MCF 10A (cell line): ENCODE data around the gene CNN3. TPM values are rescaled to one million over a fixed set of nuclear protein-coding genes. Genes with fewer than 3 reads are reported as not detected.

Source experiments
- BruUV-seq: library from RNA; stranded (reverse); fragments of 400-500 nt; replicated peaks from 2 replicates; lab custom pipeline; 2021; lab: Mats Ljungman, UMichigan
- CTCF ChIA-PET: fragments of 300-600 bp; sonication (Branson Sonifier 250); formaldehyde crosslinking; extraction: SDS; loops from one replicate; lab custom pipeline; 2021; ENCODE audit warnings: antibody characterized with exemption, inconsistent platforms; lab: Yijun Ruan, JAX
- POLR2A ChIA-PET: fragments of 300-600, 350-650 bp; sonication (Branson Sonifier 250); formaldehyde crosslinking; extraction: SDS; loops from one replicate; lab custom pipeline; 2020; ENCODE audit warnings: antibody characterized with exemption, inconsistent platforms; lab: Yijun Ruan, JAX
- DNase-seq: peaks from one replicate; pipeline ENCODE4 v3.0.0-alpha.2; 2018; ENCODE audit not compliant: unreplicated experiment
- H3K27ac Mint-ChIP-seq: one replicate; pipeline ENCODE4 v1.8.0; 2022; ENCODE audit warnings: mild to moderate bottlenecking, low read depth, mixed read lengths; ENCODE audit not compliant: unreplicated experiment
- H3K27me3 Mint-ChIP-seq: one replicate; pipeline ENCODE4 v1.8.0; 2022; ENCODE audit warnings: mixed read lengths; ENCODE audit not compliant: insufficient read depth, unreplicated experiment
- H3K36me3 Mint-ChIP-seq: one replicate; pipeline ENCODE4 v1.8.0; 2022; ENCODE audit warnings: mild to moderate bottlenecking, moderate library complexity, mixed read lengths; ENCODE audit not compliant: insufficient read depth, unreplicated experiment
- H3K4me1 Mint-ChIP-seq: one replicate; pipeline ENCODE4 v1.8.0; 2022; ENCODE audit warnings: mixed read lengths; ENCODE audit not compliant: insufficient read depth, unreplicated experiment
- H3K4me3 Mint-ChIP-seq: one replicate; pipeline ENCODE4 v1.8.0; 2022; ENCODE audit warnings: mild to moderate bottlenecking, moderate library complexity, mixed read lengths; ENCODE audit not compliant: unreplicated experiment
- H3K9me3 Mint-ChIP-seq: one replicate; pipeline ENCODE4 v1.8.0; 2022; ENCODE audit warnings: mixed read lengths; ENCODE audit not compliant: unreplicated experiment
- intact Hi-C: fragments of 100-400 bp; cut with micrococcal nuclease; formaldehyde crosslinking; loops from 2 replicates; pipeline ENCODE4 v1.14.1; 2022
- total RNA-seq: library from RNA; stranded (reverse); gene quantifications from 2 replicates; pipeline ENCODE4 v1.2.3, GENCODE V29; 2022
- TF ChIP-seq, protein P1 (sequence below): fragments of 200-600 bp; IDR thresholded peaks from one replicate; pipeline ENCODE4 v1.8.0; 2022; ENCODE audit warnings: antibody characterized with exemption, mild to moderate bottlenecking; ENCODE audit not compliant: unreplicated experiment

The CNN3 gene
- total RNA-seq, 1 experiment from 2014 or later, result 48.2 TPM

DNA sequence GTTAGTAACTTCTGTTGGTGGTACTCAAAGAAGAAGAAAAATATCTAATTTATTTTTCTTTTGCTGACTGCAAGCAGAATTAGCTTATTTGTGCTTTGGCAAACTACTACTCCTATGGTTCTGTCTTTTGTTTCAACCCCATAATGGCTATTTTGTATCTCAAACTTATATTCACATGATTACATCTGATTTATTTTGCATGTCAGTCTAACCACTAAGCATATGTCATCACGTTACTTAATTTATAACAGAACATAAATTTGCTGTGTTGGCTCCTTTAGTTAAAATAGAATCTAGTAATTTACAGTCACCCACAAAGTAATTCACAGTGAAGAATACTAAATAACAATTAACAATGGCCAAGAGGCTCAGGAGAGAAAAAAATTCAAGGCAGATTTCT, 39.1 kb upstream of the CNN3 start:
- intact Hi-C loops, result no loop called here
- no peak overlapping the region for H3K4me3 Mint-ChIP-seq
- no TSS peak for BruUV-seq
- no peaks in the 10 kb centered on the region for H3K27me3 Mint-ChIP-seq
- POLR2A ChIA-PET, result interaction anchor here (0.6 to 0.7 kb wide), 2 partner anchors 14 to 63 kb away, joined by 3 read pairs; no protein-coding TSS in a partner anchor
- DNase-seq, result no peak
- no peaks in the 10 kb centered on the region for H3K36me3 Mint-ChIP-seq
- no peaks in the 10 kb centered on the region for H3K9me3 Mint-ChIP-seq
- peaks cover 10% of the 10 kb centered on the region for H3K4me1 Mint-ChIP-seq
- TF ChIP-seq, protein P1, sequence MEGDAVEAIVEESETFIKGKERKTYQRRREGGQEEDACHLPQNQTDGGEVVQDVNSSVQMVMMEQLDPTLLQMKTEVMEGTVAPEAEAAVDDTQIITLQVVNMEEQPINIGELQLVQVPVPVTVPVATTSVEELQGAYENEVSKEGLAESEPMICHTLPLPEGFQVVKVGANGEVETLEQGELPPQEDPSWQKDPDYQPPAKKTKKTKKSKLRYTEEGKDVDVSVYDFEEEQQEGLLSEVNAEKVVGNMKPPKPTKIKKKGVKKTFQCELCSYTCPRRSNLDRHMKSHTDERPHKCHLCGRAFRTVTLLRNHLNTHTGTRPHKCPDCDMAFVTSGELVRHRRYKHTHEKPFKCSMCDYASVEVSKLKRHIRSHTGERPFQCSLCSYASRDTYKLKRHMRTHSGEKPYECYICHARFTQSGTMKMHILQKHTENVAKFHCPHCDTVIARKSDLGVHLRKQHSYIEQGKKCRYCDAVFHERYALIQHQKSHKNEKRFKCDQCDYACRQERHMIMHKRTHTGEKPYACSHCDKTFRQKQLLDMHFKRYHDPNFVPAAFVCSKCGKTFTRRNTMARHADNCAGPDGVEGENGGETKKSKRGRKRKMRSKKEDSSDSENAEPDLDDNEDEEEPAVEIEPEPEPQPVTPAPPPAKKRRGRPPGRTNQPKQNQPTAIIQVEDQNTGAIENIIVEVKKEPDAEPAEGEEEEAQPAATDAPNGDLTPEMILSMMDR, result no peak
- CTCF ChIA-PET, result interaction anchor here (0.6 kb wide), 2 partner anchors 13 to 156 kb away, joined by 3 read pairs; no protein-coding TSS in a partner anchor
- no peak overlapping the region for H3K27ac Mint-ChIP-seq

DNA sequence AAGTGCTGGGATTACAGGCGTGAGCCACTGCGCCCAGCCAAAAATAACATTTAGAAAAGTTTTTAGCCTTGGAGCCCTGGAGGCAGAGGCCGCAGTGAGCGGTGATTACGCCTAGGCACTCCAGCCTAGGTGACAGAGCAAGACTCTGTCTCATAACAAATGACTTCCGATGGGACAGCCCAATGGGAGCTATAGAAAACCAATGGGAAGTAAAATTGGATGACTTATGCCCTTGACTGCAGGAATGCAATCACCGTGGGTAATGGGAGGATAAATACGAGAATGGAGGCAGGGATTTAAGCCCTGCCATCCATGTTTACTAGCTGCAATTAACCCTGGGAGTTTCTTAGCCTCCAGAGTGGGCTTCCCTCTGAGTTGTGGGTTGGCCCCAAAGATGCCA, 37.0 kb upstream of the CNN3 start:
- Mint-ChIP-seq H3K36me3 (no peaks in the 10 kb centered on the region), H3K4me1 (peaks cover 4% of the 10 kb centered on the region), H3K27ac (no peak overlapping the region), H3K27me3 (no peaks in the 10 kb centered on the region), H3K9me3 (no peaks in the 10 kb centered on the region), H3K4me3 (no peak overlapping the region)
- no peak for DNase-seq
- ChIA-PET CTCF (no interaction called here), POLR2A (interaction anchor here (0.6 kb wide), 1 partner anchor 77 kb away, joined by 3 read pairs; no protein-coding TSS in a partner anchor)
- no TSS peak for BruUV-seq
- intact Hi-C loops, result no loop called here
- TF ChIP-seq, protein P1, result no peak

DNA sequence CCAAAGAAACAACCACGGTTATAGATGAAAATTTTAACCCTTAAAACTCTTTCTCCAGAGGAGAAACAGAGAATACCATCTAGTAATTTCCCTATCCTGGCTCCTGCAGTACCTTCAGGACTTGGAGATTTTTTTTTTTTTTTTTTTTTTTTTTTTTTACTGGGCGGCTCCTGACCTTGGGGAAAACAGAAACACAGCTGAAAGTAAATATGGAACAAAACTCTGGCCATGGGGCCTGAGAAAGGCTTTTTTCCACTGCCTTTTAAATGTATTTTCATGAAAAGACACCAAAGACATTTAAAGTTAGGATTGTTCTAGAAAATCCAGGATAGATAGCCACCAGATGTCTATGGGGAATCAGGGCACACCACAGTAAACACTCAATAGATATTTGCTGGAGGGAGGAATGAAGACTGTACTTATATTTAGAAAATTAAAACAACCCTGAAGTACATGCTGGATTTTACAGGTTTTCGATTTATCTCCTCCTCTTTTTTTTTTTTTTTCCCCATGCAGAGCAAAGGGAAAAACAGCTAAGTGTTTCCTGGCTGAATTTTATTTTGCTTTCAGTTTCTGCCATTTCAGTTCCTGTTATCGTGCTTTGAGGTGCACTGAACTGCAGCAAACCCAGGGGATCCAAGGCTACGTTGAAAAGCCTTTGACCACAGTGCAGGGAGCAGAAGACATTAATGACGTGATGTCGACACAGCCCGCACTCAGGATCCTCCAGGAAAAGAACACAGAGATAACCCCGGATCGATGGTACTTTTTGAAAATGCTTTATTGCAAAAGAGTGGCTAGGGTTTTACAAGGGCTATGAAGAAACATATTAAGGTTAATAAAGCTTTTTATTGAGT, 35.7 kb upstream of the CNN3 start:
- intact Hi-C loops, result no loop called here
- H3K9me3 Mint-ChIP-seq, result no peaks in the 10 kb centered on the region
- DNase-seq, result no peak
- H3K4me1 Mint-ChIP-seq, result peaks cover 4% of the 10 kb centered on the region
- TF ChIP-seq, protein P1, result no peak
- no peak overlapping the region for H3K4me3 Mint-ChIP-seq
- H3K27me3 Mint-ChIP-seq, result no peaks in the 10 kb centered on the region
- no peak overlapping the region for H3K27ac Mint-ChIP-seq
- ChIA-PET POLR2A (no interaction called here), CTCF (interaction anchor here (0.7 to 1.0 kb wide), 3 partner anchors 11 to 157 kb away, joined by 3 read pairs; no protein-coding TSS in a partner anchor)
- no TSS peak for BruUV-seq
- H3K36me3 Mint-ChIP-seq, result no peaks in the 10 kb centered on the region

DNA sequence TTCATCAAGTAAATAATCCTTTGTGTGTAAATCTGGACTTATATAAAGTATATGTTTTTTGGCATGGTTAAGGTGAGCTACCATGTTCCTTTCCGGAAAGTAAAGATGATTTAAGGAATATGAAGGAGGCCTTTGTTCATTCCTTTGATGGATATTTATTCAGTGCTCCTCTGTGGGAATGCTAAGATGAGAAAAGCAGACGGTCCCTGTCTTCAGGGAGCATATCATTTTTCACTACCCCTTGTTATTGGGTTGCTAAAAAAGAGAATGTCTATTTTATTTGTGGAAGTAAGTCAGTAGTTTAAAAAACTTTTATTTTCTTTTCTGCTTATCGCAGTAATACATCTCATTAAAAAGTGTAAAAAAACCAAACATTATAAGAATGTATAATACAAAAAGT, 35.1 kb upstream of the CNN3 start:
- no peak overlapping the region for H3K4me3 Mint-ChIP-seq
- POLR2A ChIA-PET, result no interaction called here
- no TSS peak for BruUV-seq
- no peak overlapping the region for H3K27ac Mint-ChIP-seq
- peaks cover 4% of the 10 kb centered on the region for H3K4me1 Mint-ChIP-seq
- DNase-seq, result no peak
- H3K27me3 Mint-ChIP-seq, result no peaks in the 10 kb centered on the region
- TF ChIP-seq, protein P1, result no peak
- H3K36me3 Mint-ChIP-seq, result no peaks in the 10 kb centered on the region
- intact Hi-C loops, result no loop called here
- CTCF ChIA-PET, result interaction anchor here (0.6 to 1.0 kb wide), 3 partner anchors 12 to 18 kb away, joined by 3 read pairs; no protein-coding TSS in a partner anchor
- H3K9me3 Mint-ChIP-seq, result no peaks in the 10 kb centered on the region
